HG03175 (cell line): ENCODE results near the gene VDAC1.
A peak's percentile ranks its signal among the peaks of the same experiment; 100 is the strongest.

Experiments
- ATAC-seq: cut with Tn5 transposase; IDR thresholded peaks from one replicate; pipeline ENCODE4 v1.9.1; 2021; ENCODE audit warnings: mild to moderate bottlenecking, moderate library complexity; ENCODE audit not compliant: unreplicated experiment

The VDAC1 gene

DNA sequence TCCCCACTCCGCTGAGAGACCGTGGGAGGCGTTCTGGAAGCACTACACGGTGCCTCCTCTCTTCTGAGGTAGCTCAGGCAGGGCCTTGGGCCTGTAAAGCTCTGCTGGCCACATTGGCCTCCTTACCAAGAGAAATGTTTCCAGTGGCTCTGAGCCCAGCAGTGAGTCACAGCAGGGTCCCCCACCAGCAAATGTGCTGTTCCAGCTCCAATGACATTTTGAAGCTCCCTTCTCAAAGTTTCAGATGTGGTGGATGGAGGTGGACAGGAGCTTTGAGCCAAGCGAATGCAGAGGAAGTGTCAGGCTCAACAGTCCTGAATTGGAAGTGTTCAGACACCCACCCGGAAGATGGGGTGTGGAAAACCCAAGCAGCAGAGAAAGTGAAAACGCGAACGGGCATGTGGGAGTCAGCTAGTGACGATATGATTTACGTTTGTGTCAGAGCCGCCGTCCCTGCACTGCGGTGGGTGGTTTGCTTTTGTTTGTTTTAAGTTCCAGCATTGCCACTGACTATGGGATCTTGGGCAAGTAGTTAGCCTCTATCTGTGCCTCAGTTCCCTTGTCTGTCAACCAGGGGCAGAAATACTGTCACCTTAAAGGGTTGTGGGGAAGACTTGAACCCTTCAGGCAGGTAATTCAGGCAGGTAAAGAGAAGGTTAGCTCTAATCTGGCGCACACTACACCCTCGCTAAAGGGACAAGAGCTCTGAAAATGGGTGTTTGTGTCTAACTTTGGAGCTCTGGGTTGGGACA is 74.5 kb downstream of the VDAC1 start:
- ATAC-seq, result peak; percentile 40

DNA sequence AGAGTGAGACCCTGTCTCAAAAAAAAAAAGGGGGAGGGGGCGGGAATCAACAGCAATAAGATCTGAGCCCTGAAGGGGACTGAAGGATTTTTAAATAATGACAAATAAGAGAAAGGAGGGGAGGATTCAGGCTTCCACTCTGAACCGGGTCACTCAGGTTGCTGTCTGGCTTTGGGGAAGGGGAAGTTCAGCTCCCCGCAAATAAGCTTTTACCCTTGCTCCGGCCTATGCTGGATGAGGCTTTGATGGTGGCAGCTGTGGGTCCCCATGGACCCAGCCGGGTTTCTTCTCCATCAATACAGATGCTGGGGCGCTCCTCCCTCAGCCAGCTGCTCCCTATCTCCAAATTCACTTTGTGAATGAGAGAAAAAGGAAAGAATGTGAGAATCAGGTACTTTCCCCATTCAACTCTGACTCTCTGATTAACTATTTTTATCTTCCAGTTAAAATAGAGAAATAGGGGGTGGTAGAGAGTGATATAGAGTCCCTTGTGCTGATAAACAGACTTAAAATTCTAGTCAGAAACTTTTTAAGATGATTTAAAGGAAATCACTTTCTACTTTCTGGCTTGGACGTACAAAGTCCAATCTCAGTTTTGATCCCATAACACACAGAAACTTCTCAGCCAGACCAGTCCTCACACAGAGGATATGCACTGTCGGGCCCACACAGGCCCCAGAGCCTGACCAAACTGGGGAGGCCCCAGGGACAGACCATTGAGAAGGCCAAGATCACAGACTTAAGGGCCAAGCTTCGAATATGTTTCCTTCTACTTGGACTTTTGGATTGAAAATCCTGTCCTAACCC is 76.0 kb downstream of the VDAC1 start:
- no peak for ATAC-seq

DNA sequence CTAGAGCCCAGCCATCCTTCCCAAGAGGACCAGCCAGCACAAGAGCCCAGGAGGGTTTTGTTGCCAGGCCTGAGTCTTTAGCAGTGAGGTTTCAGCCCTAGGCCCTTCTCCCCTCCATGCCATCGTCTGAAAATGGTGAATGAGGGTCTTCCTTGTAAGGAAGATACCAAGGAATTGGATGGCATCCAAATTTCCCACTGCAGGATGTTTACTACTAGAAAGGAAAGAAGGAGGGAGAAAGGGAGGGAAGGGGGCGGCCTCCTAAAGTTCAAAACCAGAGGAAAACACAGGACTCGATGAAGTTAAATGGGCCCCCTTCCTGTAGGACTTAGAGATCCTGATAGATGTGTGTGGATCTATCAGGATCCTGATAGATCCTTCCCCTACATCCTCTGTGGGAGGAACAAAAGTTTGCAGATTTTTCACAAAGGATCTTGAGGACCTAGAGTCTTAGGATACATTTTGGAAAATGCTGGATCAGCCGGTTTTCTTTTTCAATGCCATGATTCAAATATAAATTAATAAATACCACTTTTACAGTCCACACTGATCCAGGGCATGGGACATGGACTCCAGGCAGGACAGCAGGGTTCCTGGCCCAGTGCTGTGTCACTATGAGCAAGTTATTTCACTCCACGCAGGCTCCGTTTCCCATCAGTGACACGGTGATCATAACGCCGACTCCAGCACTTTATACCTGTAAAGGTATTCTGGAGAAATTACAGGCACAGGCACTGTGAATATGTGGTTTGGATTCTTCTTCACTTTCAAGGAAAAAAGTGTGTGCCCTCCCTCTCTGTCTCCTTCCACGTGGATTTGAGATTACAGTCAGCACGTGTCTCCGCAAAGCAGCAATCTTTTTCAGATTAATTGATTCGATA is 77.2 kb downstream of the VDAC1 start:
- no peak for ATAC-seq

DNA sequence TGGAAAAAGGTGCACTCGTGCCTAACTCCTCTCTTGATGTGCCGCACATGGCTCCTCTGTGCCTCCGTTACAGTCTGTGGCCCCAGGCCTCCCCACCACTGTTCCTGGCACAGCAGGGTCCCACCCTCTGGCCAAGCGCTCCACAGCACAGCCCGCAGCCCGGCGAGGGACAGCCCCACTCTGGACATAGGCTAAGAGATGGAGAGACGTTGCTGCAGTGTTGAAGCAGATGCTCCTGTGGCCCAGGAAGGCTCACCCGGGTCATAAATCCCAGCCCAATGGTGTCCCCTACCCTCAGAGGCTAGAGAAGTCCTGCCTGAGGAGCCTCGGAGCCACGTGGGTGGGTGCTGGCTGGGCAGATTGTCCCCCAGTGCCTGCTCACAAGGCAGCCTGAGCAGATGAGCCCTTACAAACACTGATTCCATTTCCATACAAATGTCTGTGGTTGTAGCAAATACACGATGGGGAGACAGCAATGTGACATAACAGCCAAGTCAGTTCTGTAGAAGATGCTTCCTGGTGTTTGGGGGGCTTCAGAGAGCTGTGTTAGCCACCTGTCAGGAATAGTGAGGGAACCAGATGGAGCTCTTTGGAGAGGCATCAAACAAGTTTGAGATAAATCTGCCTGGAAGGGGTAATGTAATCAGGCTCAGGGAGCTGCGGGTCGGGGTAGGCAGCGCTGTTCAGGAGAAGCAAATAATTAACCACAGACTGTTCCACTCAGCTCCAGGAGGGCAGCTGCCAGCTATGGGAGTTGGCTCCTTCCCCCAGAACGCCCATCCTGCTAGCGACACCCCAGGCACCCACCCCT is 78.1 kb downstream of the VDAC1 start:
- no peak for ATAC-seq

DNA sequence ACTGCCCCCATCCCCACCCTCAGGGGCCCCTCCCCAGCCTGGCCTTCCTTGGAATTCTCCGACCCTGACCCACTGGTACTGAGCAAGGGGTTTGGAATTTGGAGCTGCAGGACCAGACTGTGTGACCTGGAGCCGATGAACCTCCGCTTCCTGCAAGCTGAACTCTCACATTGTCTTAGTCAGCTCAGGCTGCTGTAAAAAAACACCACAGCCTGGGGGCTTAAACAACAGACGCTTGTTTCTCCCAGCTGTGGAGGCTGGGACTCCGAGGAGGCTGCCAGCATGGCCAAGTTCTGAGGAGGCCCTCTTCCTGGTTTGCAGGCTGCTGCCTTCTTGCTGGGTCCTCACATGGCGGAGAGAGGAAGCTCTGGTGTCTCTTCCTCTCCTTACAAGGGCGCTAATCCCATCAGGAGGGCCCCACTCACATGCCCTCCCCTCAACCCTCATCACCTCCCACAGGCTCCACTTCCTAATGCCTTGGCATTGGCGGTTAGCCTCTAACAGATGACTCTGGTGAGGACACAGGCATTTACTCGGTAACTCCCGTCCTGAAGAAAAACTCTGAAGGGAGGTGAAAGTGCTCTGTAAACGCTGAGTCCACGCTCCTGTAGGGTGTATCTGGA is 78.8 kb downstream of the VDAC1 start:
- no peak for ATAC-seq

DNA sequence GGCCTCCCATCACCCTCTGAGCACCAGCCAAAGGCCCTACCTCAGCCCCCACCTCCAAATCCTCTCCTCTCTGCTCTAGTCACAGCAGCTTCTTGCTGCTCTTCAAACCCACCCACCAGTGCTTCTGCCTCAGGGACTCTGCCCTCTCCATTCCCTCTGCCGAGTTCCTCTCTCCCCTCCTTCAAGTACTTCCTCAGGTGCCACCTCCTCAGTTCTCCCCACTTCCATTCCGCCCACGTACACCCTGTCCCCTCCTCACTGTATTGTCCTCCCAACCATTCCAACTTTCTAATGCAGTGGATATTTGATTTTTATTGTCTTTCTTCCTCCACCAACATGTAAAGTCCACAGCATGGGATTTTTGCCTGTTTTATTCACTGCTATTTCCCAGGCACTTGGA is 79.5 kb downstream of the VDAC1 start:
- no peak for ATAC-seq

DNA sequence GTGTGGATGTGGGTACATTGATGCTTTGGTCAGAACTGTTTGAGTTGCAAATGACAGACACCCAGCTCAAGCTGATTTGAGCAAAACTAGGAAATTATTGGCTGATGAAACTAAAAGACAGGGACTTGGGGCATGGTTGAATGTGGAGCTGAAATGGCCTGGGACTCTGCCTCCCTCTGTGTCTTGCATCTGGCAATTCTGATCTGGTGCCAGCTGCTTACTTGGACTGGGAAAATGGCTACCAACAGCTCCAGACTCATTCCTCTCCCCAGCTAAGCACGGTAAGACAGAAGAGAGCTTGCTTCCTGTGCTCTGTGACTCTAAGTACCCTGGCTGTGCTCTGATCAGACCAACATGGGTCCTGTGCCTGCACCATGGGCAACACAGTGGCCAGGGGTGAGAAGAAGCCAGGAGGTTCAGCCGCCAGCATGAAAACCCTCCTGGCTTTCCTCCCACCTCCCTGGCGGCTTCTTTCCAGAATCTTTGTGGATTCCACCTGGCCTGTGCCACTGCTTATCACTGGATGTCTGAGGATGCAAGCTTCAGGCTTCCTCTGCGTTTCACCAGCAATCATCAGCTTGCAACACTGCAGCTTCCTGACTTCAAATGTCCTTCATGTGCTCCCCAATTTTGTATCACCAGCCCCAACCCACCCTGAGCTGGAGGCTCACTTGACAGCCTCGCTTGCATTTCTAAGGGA is 80.4 kb downstream of the VDAC1 start:
- no peak for ATAC-seq

DNA sequence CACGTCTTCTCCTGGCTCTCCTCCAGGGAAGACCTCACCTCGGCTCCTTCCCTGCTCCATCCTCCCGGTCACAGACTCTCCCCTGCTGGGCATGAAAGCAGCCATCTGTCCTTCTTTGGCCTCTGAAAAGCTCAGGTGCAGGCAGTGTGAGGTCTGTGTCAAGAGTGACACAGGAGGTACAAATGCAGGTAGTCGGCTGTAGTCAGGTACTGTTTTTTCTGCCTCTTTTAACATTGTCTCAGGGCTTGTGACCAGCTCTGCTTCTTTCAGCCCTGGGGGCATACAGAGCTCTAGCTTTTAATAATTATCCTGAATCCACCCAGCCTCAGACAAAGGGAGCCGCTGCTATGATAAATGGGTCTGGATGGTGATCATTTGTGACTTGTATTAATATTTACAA is 82.8 kb downstream of the VDAC1 start:
- ATAC-seq, result no peak
